Activated CD8-positive, alpha-beta memory T cell treated with anti-CD3 and anti-CD28 coated beads for 1 hour (primary cell): Measurements from ENCODE around the gene ALDH1L1.

ENCODE experiments used
- DNase-seq, 2 donors: peaks; one replicate each; pipeline ENCODE4 v3.0.0-alpha.2; 2020; ENCODE audit warnings: low read depth in 1 of 2; ENCODE audit errors: extremely low read depth in 1 of 2

The ALDH1L1 gene

GRCh38 chr3:126155819-126156218, 24.6 kb downstream of the ALDH1L1 start:
- DNase-seq = no peak

GRCh38 chr3:126155280-126155640, 25.1 kb downstream of the ALDH1L1 start:
- no peak for DNase-seq

GRCh38 chr3:126154391-126155279, 25.8 kb downstream of the ALDH1L1 start:
- DNase-seq = no peak

DNA sequence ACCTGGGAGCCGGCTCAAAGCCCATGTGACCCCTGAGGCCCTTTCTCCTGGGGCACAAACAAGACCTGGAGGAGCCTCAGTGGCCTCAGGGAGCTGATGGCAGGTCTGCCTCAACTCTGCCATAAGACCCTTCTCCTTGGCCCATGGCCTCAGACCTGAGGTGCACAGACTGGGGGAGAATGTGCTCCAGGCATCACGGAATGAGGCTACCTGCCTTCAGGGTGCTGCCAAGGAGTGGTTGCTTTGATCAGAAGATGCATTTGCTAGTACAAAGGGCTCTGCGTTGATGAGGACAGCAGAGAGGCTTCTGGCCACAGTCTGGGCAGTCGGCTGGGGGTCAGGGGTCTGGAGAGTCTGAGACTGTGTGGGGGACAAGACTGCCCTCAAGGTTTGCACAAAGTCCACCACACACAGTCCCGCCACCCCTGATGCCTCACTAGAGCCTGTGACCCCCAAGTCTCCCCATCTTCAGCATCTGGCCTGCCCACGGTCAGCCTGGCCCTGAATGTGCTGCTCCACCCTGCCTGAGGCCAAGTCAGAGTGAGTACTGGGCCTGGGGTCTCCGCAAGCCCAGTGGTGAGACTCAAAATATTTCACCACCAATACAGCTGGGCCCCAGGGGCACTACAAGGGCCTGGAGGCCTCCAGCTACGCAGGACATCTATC, 26.6 kb downstream of the ALDH1L1 start:
- DNase-seq = no peak

- DNase-seq = no peak
Measured at GRCh38 chr3:126152901-126153694, 27.3 kb downstream of the ALDH1L1 start.

- no peak for DNase-seq
Measured at GRCh38 chr3:126152458-126152857, 27.9 kb downstream of the ALDH1L1 start.

DNA sequence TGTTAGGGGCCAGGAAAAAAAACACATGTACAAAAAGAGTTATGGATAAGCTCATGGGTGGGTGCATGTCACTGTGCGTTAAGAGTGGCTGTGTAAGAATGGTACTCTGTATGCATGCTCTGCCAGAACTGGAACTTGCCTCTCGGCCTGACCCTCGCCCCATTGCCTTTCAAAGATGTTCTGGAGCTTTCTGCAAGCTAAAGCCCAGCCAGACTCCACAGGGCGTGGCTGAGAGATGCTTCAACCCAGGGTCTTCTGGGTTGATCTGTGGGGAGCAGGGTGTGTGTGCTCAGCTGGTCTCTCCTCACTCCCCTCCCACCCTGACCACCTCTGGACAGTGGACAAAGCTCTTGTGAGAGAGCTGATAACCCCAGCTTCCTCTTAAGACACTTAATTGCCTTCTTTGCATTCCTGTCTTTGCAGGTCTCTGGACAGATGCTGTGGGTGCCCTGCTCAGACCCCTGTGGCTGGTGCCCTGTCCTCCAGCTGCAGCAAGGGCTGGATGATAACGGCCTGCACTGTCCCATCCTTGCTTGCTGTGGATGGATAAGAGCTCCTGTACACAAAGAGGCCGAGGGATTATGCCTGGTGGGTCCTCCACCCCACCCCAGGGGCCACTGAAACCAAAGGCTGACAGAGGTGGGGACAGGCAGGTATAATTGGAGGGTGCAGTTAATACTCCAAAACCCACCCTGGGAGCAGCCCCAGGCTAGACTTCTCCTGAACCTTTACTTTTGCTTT, 28.7 kb downstream of the ALDH1L1 start:
- no peak for DNase-seq

DNA sequence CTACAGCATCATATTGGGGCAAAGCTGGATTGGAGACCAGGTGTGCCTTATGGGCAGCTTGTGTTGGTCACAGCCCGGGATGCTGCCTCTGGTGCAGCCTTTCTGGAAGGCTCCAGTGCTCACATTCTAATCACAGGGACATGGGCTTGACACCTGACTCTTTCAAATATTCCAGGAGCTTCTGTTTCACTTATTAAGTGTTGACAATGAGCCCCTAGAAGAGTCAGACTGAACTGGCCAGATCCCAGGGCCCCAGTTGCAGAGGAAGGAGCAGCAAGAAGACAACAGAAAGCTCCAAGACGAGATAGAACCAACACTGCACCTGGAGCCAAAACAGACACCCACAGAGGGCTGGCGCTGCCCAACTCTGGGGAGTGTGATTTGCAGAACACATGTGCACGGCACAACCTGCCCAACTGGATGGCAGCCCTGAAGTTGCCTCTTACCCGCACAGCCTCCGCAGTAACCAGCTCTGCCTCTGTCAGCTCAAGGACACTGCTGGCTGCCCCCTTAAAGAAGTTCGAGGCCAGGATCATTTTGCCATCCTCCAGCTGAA, 30.3 kb downstream of the ALDH1L1 start:
- DNase-seq = no peak

- no peak for DNase-seq
Measured at GRCh38 chr3:126149256-126149902, 31.0 kb downstream of the ALDH1L1 start.

DNA sequence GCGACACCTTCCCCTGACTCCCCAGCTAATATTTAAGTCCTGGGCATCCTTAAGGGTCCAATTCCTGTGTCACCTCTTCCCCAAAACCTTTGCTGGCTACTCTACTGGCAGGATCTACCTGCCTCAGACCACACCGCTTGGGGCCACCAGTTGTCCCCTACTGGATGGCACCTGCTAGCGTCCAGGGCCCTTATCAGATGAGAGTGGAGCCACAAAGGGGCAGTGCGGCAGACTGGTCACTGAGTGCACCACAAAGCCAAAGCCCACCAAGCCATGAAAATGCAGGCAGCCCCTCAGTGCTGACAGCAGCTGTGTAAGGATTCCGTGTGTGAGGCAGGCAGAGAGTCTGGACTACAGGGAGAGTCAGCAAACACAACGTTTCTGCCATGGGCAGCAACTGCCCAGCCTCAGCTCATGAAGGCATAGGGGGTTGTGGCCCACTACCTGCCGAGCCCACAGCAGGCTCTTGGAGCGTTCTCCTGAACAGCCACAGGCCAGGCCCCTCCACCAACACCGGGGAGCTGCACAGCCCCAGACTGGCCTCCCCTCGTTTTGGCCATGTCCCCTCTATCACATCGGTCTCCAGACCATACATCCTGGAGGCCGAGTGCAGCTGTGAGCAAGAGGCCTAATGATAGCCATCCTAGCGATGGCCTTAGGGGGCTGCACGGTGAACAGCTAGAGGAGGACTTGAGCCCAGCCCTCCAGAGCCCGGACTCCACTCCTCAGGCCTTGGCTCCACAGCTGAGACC, 32.3 kb downstream of the ALDH1L1 start:
- no peak for DNase-seq

- no peak for DNase-seq
Measured at GRCh38 chr3:126147147-126147931, 33.0 kb downstream of the ALDH1L1 start.

DNA sequence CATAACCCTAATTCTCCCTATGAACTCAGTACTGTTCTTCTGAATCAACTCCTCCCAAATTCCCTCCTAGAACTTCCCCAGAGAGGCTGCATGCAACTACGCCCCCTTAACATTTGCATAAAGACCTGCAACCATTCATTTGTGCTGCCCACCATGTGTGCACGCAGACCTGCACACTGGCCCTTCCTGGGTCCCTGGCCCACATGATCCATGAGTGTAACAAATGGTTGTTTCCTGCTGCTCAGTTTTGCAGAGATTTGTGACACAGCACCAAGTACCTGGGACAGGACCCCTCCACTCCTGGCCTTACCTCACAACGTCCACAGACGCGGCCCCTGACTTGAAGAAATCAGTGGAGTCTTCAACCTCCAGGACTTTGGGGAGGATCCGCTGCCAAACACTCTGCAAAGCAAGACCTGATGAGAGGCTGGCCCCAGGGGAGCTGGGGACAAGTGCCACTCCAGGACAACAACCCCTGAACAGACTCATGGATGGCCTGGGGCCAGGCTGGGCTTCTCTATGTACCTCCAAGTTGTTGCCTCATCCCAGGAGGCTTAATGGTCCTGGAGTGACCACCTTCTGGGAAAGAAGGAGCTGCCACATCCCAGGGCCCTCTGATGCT, 33.8 kb downstream of the ALDH1L1 start:
- no peak for DNase-seq

GRCh38 chr3:126146034-126146433, 34.4 kb downstream of the ALDH1L1 start:
- no peak for DNase-seq

DNA sequence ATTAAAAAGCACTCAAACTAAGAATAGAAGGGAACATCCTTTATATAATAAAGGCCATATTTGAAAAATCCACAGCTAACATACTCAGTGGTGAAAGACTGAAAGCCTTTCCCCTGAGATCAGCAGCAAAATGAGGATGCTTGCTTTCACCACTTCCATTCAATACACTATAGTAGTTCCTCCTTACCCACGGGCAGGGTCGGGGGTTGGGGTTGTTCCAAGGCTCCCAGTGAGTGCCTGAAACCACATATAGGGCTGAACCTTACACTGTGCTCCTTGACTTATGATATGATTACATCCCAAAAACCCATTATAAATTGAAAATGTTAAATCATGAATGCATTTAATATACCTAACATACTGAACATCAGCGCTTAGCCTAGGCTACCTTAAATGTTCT, 37.7 kb downstream of the ALDH1L1 start:
- DNase-seq = no peak

DNA sequence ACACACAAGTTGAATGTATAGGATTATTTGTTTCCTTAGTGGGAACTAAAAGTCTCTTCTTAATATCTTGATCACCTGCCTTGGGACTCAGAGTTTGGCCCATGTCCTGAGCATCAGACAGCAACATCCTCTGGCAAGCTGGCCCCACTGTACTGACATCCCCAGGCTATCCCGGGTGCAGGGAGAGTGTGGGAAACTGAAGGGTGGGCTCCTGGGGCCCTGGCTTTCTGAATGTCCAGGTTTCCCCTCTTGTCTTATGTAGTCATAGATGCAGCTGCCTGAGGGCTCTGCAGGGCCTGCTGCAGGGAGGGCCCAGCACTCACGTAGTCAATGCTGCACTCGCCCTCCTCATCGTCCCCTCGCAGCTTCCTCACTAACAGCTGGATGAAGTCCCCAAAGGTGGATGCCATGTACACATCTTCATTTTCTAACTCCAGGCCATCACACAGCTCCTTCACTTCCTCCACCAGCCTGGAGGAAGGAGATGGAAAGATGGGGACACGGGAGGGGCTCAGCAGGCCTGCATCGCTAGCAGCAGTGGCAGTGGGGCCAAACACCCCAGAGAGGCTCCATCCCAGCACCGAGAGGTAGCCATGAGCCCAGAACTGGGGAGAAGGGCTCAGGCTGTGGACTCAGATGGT, 42.8 kb downstream of the ALDH1L1 start:
- DNase-seq = no peak

GRCh38 chr3:126136428-126137220, 43.8 kb downstream of the ALDH1L1 start:
- no peak for DNase-seq
